DLD1 (cell line): ENCODE results near the gene EXOC3.
"Not testable (repeated sequence)": the region's sequence is repeated elsewhere in the genome, so short reads cannot be mapped to it uniquely, and the experiment has no call there.

Source experiments
- in situ Hi-C: cut with HindIII; loops from 2 replicates; pipeline ENCODE4 v1.10.0; 2017; ENCODE audit warnings: low sequenced_read_pairs

The EXOC3 gene

DNA sequence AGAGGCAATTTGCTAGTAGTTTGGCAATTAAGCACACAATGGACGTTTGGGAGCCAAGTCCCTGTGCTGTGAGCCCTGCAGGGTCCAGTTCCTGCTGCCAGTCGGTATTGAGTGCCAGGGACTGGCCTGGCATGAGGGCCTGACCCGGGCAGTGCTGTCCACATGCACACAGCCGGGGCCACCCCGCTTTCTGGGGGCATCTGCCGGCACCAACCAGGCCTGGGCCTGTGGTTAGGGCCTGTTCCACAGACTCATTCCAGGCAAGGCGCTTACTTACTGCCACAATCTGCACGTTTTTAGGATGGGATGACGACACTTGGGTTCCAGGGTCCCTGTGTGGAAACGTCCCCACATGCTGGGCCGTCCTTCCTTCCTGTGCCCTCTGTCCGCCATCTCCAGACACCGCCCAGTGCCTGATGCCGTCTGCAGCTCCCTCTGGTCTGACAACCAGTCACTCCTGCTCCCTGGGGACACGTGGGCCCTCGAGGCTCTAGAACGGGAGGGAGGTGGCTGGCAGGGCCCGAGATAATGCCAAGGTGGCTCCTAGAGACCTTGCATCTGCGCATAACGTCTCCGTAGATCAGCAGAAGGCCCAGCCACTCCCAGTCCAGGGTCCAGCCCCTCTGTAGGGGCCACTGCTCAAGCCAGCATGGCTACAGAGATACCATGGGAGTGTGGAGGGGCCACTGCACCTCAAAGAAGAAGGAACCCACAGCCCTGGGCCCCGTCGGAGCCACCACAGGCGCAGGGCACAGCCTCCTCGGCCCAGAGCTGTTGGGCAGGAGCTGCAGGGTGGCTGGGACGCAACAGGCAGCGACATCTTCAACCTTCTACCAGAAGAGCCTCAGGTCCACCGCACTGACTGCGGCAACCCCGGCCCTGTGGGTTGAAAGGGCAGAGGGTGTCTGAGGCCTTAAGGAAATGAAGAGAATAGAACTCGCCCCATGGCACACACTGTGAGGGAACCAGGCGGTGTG, 56.5 kb downstream of the EXOC3 start:
- in situ Hi-C loops = no loop called here

DNA sequence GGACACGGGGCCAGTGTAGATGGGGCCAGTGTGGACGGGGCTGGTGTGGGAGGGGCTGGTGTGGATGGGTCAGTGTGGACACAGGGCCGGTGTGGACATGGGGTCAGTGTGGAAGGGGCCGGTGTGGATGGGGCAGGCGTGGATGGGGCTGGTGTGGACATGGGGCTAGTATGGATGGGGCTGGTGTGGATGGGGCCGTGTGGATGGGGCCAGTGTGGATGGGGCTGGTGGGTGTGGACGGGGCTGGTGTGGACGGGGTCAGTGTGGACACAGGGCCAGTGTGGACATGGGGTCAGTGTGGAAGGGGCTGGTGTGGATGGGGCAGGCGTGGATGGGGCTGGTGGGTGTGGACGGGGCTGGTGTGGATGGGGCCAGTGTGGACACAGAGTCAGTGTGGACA, 57.5 kb downstream of the EXOC3 start:
- in situ Hi-C loops = no loop called here

DNA sequence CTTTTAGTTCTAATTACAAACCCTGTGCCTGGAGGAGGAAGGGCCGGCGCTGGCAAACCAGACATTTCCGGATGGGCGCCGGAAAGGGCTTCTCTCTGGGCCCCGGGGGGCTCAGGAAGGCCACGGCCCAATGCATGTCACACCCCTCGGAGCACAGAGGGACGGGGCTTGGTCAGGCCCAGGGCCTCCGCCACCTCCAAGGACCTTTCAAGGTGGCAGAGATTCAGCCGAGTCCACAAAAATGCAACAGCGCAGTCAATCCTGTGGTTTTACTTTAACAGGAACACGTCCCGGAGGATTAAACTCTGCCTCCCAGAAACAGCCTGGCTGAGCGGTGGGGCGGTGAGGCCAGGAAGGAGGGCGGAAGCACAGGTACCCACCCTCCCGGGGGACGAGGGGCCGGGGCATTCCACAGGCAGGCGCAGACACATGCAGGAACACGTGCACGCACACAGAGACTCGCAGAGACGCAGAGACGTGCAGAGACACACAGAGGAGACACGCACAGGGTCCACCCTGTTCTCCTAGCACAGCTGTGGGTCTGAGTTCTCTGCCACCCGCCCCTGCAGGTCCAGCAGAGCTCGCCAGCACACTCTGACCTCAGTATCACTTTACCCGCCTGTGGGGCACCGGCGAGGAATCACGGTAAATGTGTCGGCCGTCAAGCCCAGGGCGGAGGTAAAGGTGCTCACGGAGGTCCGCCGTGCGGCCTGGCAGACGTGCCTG, 58.3 kb downstream of the EXOC3 start:
- in situ Hi-C loops = no loop called here

DNA sequence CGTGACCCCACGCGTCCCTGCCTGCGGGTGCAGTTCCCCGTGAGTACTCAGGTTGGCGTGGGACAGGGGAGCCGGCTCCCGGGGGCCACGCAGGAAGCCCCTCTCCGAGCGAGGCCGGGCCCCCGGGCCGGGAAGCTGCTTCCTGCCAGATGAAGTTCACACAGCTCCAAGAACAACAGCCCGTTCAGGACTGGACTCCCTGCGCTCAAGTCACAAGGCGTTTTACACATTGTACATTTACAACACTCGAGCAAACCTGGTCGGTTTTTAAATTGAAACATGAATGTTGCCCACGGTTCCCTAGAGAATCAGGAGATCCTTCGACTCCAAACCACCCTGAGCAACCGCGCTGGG, 58.8 kb downstream of the EXOC3 start:
- in situ Hi-C loops = no loop called here

DNA sequence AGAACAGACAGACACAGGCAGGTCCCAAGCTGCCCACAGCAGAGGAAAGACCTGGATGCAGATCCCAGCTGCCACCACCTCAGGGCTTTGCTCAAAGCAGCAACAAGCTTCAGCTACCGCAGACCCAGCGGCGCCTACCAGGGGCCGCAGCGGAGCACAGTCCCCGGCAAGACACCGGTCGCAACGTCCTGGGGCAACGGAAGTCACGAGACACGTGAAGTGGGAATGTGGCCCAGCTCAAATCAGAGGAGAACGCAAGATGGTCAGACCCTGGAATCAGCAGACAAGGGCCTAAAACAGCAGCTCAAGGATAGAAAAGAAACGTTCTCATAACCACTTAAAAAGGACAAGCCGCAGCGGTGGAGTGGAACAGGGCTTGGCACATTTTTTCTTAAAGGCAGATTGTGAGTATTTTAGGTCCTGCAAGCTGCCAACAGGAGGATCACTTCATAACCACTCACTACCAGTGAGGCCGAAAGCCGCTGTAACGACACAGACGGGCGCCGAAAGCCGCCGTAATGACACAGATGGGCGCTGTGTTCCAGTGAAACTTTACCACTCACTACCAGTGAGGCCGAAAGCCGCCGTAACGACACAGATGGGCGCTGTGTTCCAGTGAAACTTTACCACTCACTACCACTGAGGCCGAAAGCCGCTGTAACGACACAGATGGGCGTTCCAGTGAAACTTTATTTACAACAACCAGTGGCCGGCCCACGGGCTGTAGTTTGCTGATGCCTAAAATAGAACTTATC, 59.5 kb downstream of the EXOC3 start:
- in situ Hi-C loops = no loop called here

DNA sequence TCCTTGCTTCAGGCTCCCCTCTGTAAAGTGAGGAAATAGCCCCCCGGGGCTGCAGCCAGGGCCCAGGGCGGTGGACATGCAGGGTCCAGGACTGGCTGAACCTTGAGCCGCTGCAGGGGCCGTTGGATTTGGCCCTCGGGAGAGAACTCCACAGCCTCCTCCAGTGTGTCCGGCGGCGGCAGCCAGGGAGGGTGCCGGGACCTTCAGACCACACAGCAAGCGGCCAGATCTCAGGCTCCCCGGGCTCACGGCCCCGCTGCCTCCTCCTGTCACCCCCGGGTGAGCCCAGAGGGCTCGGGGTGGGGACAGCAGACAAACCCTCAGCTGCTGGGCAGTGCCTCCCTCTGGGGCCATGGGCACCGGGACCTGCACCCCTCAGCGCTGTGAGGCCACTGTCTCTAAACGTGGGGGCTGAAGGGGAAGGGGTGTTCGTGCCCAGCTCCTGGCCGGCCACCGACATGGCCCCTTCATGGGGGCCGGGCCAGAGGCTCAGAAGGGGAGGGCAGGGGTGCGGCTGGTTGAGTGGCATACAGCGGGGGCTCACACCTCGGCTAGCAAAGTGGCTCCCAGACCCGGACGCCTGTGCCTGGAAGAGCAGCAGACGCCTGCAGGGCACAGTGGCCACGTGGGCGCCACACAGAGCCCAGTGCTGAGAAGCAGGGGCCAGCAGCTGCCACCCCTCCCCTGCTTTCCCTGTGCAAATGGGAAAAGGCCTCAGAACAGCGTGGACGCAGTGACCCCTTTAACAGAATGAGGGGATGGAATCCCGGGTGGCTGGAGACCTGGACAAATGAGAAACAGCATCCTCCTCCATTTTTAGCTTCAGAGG, 61.6 kb downstream of the EXOC3 start:
- in situ Hi-C loops = no loop called here

DNA sequence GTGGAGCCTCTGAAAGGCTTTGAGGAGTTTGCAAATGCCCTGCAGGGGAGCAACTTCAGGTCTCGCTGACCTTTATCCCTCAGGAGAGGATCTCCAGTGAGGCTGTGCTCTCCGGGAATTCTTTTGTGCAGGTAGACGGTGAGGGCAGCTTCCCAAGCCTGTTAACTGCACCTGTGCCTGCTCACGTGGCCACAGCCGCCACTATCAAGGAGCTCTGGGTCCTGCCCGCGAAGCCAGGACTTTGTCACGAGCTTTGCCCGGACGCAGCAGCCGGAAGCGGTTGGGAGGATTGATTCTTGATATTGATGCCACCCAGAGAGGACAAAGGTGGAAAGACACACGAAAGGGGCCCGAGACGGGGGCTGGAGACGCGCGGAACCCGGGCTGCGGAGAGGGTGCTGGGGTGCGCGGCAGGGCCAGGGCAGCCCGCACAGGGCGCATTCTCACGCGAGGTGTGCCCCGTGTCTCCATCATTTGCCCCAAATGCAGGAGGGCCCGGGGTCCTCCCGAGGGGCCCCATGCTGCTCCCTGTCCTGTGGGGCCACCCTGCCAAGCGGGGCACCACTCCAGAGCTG, 63.1 kb downstream of the EXOC3 start:
- in situ Hi-C loops = no loop called here

DNA sequence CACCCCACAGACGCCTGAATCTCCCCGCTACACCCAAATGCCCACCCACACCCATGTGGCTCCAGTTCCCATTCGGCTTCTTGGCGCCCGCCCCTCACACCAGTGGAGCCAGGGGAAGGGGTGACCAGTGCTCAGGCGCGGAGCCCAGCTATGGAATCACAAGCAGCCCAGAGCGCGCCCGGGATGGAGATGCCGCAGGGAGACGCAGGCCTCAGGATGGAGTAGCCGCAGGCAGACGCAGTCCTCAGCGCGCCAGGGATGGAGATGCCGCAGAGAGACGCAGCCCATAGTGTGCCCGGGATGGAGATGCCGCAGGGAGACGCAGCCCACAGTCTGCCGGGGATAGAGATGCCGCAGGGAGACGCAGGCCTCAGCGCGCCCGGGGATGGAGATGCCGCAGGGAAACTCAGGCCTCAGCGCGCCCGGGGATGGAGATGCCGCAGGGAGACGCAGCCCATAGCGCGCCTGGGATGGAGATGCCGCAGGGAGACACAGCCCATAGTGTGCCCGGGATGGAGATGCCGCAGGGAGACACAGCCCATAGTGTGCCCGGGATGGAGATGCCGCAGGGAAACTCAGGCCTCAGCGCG, 65.1 kb downstream of the EXOC3 start:
- in situ Hi-C loops = not testable (repeated sequence)

DNA sequence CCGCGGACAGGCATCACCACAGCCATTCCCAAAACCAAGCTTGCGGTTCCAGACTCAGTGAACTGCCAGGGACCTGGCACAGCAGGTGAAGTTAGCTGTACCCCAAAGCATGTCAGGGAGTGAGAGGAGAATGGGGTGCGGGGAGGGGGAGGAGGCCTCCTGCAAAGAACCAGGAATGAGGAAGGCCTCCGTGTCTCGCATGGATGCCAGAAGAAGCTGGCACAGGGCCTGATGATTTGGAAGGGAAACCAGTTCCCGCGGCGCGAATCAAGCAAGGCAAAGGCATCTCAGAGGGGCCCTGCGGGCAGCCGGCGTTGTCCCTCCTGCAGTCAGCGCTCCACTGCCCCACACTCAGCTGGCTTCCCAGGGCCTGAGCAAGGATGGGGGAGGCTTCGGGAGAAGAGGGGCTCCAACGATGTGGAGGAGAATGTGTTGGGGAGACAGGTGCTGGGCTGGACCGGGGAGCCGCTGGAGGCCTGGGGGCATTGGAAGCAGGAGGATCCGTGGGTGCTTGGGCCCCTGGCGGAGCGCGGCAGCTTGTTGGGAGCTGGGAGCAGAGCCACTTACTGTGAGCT, 66.7 kb downstream of the EXOC3 start:
- in situ Hi-C loops = no loop called here

DNA sequence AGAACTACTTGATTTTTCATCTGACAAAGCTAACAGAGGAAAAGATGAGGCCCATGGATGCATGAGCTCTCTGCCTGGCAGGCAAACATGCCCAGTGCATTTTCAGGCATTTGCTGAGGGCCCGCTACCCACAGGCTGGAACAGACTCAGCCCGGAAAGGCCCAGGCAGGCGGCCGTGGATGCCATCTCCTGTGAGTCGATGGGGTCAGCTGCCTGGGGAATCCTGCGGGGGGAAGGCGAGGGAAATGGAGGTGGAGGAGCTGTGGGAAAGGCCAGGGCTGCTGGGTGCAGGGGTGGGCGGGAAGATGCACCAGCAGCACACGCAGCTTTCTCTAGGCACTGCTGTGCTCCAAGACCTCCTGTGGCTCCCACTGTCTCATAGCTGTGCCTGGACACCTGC, 67.5 kb downstream of the EXOC3 start:
- in situ Hi-C loops = no loop called here

DNA sequence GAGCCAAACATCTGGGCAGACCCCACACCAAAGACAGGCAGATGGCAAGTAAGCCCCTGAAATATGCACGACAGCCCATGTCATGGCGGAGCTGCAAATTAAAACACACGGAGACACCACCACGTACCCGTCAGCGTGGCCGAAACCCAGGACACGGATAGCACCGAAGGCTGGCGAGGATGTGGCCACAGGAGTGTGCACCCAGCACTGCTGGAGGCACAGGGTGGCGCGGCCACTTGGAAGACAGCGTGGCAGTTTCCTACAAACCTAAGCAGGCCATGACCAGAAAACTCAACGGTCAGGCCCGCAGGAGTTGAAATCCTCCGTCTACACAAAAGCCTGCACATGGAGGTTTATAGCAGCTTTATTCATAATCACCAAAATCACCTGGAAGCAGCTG, 68.5 kb downstream of the EXOC3 start:
- in situ Hi-C loops = no loop called here

DNA sequence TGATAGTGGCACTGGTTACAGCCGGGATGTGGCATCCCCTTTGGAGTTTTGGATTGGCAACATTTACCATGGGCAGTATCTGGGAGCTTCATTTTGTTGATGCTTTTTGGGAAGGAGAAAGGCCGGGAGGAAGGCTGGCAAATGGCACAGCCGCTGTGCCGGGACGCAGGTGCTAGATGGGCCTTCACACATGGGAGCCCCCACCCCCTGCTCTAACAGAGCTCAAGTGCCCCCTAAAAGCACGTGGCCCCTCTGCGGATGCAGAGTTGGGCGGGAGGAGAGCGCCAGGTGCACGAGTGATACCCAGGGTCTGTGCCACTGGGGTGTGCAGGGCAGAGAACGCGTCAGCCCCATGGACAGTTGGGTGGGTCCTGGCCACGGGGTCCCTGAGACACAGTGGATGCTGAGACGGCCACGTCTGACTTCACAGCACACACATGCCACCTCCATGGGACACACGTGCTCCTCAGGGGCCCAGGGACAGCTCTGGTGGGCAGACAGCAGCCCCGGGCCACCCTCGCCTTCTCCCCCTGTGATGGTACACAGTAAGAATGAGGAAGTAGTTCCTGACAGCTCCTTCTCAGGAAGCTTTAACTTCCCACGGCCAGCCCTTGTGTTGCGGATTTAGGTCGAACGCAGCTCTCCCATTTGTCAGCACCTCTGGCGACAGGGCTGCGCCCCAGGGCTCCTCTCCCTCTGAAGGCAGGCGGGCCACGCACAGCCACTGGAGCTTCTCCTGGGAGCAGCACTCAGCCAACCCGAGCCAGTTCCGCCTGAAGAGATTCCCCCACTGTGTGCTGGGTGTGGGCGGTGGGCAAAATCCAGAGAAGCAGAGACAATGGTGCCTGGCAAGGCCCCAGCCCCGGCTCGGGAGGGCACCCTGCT, 70.5 kb downstream of the EXOC3 start:
- in situ Hi-C loops = no loop called here

DNA sequence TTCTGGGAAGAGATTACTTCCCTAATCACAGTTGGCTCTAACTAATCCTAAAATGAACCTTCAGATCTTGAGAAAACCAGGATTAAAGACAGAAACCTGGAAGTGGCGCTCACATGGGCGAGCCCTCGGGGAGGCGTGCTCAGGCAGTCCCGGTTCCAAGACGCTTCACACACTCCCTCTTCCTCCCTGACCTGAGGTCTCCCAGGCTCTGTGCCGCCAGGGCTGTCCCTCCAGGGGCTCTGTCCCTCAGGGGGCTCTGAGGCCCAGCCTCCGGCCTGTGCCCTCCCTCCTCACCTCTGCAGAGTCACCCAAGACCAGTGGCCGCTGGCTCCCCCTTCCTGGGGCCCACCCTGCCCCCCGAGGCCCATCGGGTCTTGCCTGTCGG, 71.1 kb downstream of the EXOC3 start:
- in situ Hi-C loops = no loop called here

DNA sequence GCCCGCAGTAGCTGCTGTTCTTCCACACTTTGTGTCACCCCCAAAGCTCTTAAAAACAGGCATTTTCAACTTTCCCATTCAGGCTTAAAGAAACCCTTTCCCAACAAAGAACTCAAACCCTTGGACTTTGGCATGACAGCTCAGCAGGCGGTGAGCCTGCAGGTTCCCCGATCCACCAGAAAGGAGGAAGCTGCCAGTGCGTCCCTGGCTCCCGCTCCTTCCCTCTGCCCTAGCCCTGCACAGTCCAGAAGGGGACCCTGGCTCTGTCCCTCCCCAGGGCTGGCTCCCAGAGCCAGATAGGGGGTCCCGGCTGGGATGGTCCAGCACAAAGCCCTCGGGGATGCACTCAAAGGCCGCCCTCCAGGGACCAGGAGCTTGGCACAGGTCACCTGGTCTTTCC, 71.7 kb downstream of the EXOC3 start:
- in situ Hi-C loops = no loop called here

DNA sequence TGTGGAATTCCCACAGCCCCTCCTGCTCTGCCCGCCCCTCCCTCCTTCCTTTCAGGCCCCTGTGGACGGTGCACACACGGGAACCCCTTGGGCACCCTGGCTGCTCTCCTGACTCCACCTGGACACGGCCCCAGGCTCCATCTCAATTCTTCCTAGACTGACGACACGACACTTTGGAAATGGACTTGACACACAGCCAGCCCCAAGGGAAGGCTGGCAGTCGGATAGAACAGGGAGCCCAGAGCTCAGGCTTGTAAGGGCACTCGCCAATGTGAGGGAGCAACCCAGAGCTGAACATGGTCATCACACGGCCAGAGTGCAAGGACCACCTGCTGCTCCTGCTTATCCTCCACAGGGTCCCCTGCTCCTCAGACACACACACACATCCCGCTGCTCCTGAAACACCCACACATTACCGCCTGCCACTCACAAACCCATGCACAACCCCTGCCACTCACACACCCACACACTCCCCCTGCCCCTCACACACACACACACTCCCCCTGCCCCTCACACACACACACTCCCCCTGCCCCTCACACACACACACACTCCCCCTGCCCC, 72.4 kb downstream of the EXOC3 start:
- in situ Hi-C loops = no loop called here

DNA sequence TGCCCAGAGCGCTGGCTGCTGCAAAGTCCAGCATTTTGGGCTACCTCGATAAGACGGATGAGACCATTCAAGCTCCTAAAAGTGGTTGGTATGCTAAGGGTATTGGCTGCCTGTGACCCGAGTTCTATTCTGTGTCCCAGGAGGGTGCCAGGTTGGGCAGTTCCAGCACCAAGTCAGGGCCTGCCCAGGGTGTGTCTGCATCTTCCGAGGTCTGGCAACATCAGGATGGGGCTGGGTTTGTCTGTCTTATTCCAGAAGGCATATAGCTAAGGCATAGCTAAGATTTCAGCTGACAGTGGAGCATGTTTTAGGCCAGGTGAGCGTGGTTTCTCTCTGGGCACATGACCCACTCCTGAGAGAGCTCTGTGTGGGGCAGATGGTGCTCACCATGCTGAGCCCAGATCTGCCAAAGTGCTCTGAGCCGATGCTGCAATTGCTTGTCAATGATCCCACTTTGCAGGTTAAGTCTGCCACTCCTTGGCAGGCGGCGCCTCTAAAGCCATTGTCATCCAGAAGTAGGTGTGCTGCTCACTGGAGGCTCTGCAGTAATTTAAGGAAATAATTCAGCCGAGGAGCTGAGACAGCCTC, 73.5 kb downstream of the EXOC3 start:
- in situ Hi-C loops = no loop called here
